Activated T-helper 2 cell treated with anti-CD3 and anti-CD28 coated beads, Interferon-gamma antibody, Interleukin-2, Interleukin-4, amounts not matched to agents 10 μg/mL and 5 μg/mL and 100 μg/mL, durations not matched to agents 14 hours and 24 hours and 36 hours (primary cell): ENCODE data around the gene BTK. TPM values are rescaled to one million over a fixed set of nuclear protein-coding genes. Genes with fewer than 3 reads are reported as not detected.

ENCODE experiments used
- DNase-seq: peaks from one replicate; pipeline ENCODE4 v3.0.0; 2021; ENCODE audit warnings: low spot score
- H3K27ac Mint-ChIP-seq: one replicate; pipeline ENCODE4 v1.8.0; 2021; ENCODE audit warnings: mixed read lengths
- H3K27me3 Mint-ChIP-seq: one replicate; pipeline ENCODE4 v1.8.0; 2021; ENCODE audit warnings: low read depth, mixed read lengths
- H3K36me3 Mint-ChIP-seq: one replicate; pipeline ENCODE4 v1.8.0; 2021; ENCODE audit warnings: low read depth, mixed read lengths
- H3K4me1 Mint-ChIP-seq: one replicate; pipeline ENCODE4 v1.8.0; 2021; ENCODE audit warnings: low read depth, mixed read lengths
- H3K4me3 Mint-ChIP-seq: one replicate; pipeline ENCODE4 v1.8.0; 2021; ENCODE audit warnings: low read depth, mild to moderate bottlenecking, moderate library complexity, mixed read lengths
- H3K9me3 Mint-ChIP-seq: one replicate; pipeline ENCODE4 v1.8.0; 2021; ENCODE audit warnings: mixed read lengths
- intact Hi-C: fragments of 100-400 bp; cut with micrococcal nuclease; formaldehyde crosslinking; loops from one replicate; pipeline ENCODE4 v1.15.1; 2023
- total RNA-seq: library from RNA; stranded (reverse); gene quantifications from 2 replicates; pipeline ENCODE4 v1.2.3, GENCODE V29; 2022

Gene BTK
- total RNA-seq, 1 donor from 2014 or later = 0.11 TPM

DNA sequence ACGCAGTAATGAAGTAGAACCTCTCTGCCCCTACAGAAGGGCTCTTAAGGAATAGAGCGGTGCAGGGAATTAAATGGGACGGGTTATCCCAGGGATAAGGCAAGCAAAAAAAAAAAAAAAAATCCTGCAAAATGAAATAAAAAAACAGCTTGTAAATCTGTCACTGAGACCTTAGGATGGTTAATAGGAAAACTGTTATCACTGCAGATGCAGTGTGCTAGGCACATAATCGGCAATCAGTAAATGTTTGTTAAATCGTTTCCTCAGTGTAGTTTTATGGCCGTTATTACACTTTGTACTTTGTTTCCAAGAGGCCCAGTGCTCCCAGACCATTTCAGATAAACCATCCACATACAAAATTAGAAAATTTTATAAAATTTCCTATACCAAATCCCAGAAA lies 23.1 kb upstream of the BTK start:
- intact Hi-C loops = loop anchor here (2.0 kb wide), 1 partner anchor 22 kb away; no protein-coding TSS in a partner anchor
- no peak for DNase-seq
- Mint-ChIP-seq H3K27me3 (no peaks in the 10 kb centered on the region), H3K9me3 (no peaks in the 10 kb centered on the region), H3K36me3 (peaks cover 26% of the 10 kb centered on the region), H3K4me3 (peak overlapping the region; percentile 99), H3K4me1 (peaks cover 18% of the 10 kb centered on the region), H3K27ac (peak overlapping the region; percentile 94)

DNA sequence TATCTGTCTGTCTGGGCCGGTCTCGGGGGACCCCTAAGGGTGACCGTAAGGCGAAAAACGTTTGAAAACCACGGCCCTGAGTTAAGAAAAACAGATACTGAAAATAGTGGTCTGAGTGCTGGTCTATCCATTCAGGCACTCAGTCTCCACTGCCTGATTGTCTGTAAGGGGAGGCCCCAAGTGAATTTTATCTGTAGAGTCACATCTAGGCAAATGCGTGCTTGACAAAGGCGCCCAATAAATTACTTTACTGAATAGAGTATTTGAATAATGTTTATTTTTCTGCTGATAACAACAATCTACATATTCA lies 22.5 kb upstream of the BTK start:
- H3K27me3 Mint-ChIP-seq = no peaks in the 10 kb centered on the region
- H3K27ac Mint-ChIP-seq = peak overlapping the region; percentile 94
- H3K36me3 Mint-ChIP-seq = peaks cover 29% of the 10 kb centered on the region
- H3K4me3 Mint-ChIP-seq = peak overlapping the region; percentile 99
- H3K9me3 Mint-ChIP-seq = no peaks in the 10 kb centered on the region
- H3K4me1 Mint-ChIP-seq = peaks cover 18% of the 10 kb centered on the region
- DNase-seq = no peak
- intact Hi-C loops = loop anchor here (1.0 to 2.0 kb wide), 3 partner anchors 13 to 22 kb away; no protein-coding TSS in a partner anchor

DNA sequence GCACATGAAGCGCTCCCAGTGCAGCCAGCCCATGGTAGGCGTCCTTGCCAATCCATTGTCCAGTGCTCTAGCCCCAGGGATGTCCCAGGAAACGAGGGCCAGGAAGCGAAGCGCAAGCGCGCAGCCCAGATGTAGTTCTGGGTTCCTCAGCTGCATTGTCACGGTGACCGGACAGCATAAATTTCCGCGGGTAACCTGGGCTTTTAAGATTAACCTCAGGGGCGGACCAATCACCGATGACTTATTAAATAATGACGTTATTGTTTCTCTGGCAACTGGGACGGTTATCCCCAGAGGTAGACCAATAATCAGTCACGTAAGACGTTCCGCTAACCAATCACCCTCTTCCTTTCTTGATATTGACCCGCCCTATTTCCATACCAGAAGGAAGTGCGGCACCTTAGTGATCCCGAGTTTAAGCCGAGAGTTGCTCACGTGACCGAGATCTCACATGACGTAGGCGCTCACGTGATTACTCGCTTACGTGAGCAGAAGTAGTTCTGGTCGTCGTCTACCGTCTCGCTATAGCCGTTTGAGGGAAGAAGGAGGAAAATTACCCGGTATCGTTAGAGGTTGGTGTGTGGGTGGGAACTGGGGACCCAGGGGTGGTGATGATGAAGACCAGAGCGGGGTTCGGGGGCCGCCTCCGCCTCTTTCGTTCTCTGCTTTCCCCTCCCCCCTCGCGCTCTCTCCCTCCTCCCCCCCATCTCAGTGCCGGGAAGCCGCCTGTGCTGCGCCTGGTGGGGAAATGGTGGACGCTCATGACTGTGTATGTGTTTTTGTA lies 21.9 kb upstream of the BTK start, which contains the start of the genes GLA and HNRNPH2:
GLA (minus strand) TSS at position 178 of the 784 bp plus-strand sequence; CDS start at position 156, 22 bp downstream.
HNRNPH2 (plus strand) TSS at position 475 of the 784 bp plus-strand sequence. CDS start 3,767 bp downstream, outside the sequence.
- H3K27ac Mint-ChIP-seq = peak within 1 kb of the TSS; percentile 94
- H3K4me1 Mint-ChIP-seq = peaks cover 16% of the 10 kb centered on the region
- H3K36me3 Mint-ChIP-seq = peaks cover 24% of the 10 kb centered on the region
- DNase-seq = peak; percentile 85
- H3K27me3 Mint-ChIP-seq = no peaks in the 10 kb centered on the region
- intact Hi-C loops = loop anchor here (1.0 to 2.0 kb wide), 4 partner anchors 13 to 60 kb away; partner anchors contain the start of gene TIMM8A
- H3K4me3 Mint-ChIP-seq = peak within 1 kb of the TSS; percentile 99
- no peaks in the 10 kb centered on the region for H3K9me3 Mint-ChIP-seq

GRCh38 chrX:101407167-101407747 lies 21.3 kb upstream of the BTK start:
- peak overlapping the region; percentile 99 for H3K4me3 Mint-ChIP-seq
- peak overlapping the region; percentile 94 for H3K27ac Mint-ChIP-seq
- H3K9me3 Mint-ChIP-seq = no peaks in the 10 kb centered on the region
- intact Hi-C loops = loop anchor here (1.0 kb wide), 1 partner anchor 59 kb away; the partner anchor contains the start of gene TIMM8A
- no peak for DNase-seq
- no peaks in the 10 kb centered on the region for H3K27me3 Mint-ChIP-seq
- H3K36me3 Mint-ChIP-seq = peaks cover 23% of the 10 kb centered on the region
- H3K4me1 Mint-ChIP-seq = peaks cover 15% of the 10 kb centered on the region

DNA sequence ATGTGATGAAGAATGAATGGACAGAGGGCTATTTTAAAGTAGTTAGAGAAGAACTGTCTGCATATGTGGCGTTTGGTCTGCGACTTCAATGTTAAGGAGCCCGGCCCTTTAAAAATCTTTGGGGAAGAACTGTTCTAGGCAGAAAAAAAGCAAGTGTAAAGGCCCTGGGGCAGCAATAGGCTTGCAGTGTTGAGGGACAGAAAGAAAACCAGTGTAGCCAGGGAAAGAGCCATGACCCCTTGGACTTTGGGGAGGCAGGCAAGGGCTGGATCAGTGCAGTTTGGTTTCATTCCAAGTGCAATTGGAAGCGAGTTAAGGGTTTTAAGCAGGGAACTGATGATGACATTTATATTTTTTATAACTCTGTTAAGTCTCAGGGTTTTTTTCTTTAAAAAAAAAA lies 13.8 kb upstream of the BTK start:
- H3K36me3 Mint-ChIP-seq = peaks cover 54% of the 10 kb centered on the region
- peaks cover 2% of the 10 kb centered on the region for H3K4me1 Mint-ChIP-seq
- no peaks in the 10 kb centered on the region for H3K27me3 Mint-ChIP-seq
- no peak overlapping the region for H3K27ac Mint-ChIP-seq
- H3K4me3 Mint-ChIP-seq = no peak overlapping the region
- intact Hi-C loops = no loop called here
- DNase-seq = no peak
- no peaks in the 10 kb centered on the region for H3K9me3 Mint-ChIP-seq

DNA sequence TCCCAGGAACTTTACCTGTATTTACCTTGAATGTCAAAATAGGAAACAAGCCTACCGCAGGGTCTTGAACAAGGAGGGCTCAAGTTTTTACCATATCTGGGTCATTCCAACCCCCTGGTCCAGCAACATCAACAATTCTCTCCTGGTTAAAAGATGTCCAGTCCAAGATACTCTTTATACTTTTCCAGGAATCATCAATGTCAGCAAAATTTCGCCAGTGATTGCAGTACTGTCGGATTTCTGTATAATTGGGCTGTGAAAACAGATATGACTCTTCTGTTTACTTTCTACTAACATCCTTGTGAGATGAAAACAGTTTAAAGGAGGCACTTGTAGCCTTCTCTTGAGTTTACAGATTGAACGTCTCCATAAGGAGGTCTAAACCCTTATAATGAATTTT lies 12.7 kb upstream of the BTK start:
- no peak for DNase-seq
- Mint-ChIP-seq H3K27ac (no peak overlapping the region), H3K4me3 (no peak overlapping the region), H3K4me1 (peaks cover 4% of the 10 kb centered on the region), H3K9me3 (no peaks in the 10 kb centered on the region), H3K36me3 (peaks cover 56% of the 10 kb centered on the region), H3K27me3 (no peaks in the 10 kb centered on the region)
- intact Hi-C loops = no loop called here

- Mint-ChIP-seq H3K4me3 (no peak overlapping the region), H3K27ac (no peak overlapping the region)
- intact Hi-C loops = no loop called here
These were observed 11.8 kb upstream of the BTK start for GRCh38 chrX:101397779-101398178.

DNA sequence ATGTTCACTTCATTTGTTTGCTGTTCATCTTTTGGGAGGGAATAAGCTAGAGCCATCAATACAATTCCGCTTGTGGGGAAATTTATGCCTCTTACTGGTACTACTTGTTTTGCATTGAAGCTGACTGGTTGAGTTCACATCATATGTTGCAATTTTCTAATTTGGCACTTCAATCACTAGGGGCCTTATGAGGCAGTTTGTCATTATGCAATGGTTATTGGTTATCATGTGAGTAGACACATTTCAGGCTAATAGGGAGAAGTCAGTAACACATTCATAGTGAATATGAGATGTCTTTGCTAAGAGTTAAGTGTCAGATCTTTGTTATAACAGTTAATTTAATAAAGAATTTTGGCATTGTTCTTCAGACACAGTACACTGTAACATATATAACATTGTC lies 9.8 kb upstream of the BTK start:
- peaks cover 11% of the 10 kb centered on the region for H3K4me1 Mint-ChIP-seq

More at GRCh38 chrX:101397779-101398178, 11.8 kb upstream of the BTK start:
- Mint-ChIP-seq H3K27me3 (no peaks in the 10 kb centered on the region), H3K36me3 (peaks cover 60% of the 10 kb centered on the region), H3K4me1 (peaks cover 11% of the 10 kb centered on the region), H3K9me3 (no peaks in the 10 kb centered on the region)
- no peak for DNase-seq

DNA sequence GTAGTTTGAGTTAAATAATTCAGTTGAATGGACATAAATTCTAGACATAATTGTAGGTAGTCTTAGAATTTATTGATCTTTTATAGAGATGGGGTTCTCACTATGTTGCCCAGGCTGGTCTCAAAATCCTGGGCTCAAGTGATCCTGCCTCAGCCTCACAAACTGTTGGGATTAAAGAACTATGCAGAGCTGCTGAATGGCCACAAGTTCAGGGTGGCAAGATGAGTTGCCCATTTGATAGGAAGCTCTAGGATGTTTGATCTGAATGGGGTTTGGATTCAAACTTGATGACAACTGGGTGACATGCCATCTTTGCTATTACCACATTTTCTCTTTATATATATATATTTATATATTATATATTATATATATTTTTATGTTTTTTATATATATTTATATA lies 8.4 kb upstream of the BTK start:
- DNase-seq = no peak
- Mint-ChIP-seq H3K4me3 (peak overlapping the region; percentile 37), H3K27me3 (no peaks in the 10 kb centered on the region), H3K36me3 (peaks cover 57% of the 10 kb centered on the region), H3K9me3 (no peaks in the 10 kb centered on the region), H3K4me1 (peaks cover 14% of the 10 kb centered on the region), H3K27ac (no peak overlapping the region)
- intact Hi-C loops = no loop called here

More for the DNA sequence above, 9.8 kb upstream of the BTK start:
- Mint-ChIP-seq H3K27me3 (no peaks in the 10 kb centered on the region), H3K4me3 (no peak overlapping the region), H3K9me3 (no peaks in the 10 kb centered on the region), H3K36me3 (peaks cover 69% of the 10 kb centered on the region), H3K27ac (peak overlapping the region; percentile 38)
- no peak for DNase-seq
- intact Hi-C loops = loop anchor here (1.0 kb wide), 1 partner anchor 13 kb away; the partner anchor contains the start of gene HNRNPH2

DNA sequence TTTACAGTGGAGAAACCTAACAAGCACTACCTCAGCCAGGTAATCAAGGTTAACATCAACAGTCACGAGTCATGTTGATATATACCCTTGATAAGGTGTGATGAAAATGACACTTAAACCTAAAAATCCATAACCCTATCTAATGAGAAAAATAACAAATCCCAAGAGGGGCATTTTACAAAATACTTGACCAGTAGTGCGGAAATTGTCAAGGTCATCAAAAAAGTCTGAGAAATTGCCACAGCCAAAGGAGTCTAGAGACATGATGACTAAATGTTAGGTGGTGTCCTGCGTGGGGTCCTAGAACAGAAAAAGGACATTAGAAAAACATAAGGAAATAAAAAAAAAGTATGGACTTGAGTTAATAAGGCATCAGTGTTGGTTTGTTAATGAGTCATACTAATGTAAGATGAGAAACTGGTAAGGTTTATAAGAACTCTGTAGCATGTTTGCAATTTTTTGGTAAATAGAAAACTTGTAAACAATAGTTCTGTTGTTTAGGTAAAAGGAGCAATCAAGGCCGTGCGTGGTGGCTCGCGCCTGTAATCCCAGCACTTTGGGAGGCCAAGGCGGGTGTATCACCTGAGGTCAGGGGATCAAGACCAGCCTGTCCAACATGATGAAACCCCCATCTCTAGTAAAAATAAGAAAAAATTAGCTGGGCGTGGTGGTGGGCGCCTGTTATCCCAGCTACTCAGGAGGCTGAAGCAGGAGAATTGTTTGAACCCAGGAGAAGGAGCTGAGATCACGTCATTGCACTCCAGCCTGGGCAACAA lies 7.7 kb upstream of the BTK start:
- Mint-ChIP-seq H3K36me3 (peaks cover 55% of the 10 kb centered on the region), H3K4me1 (peaks cover 14% of the 10 kb centered on the region), H3K4me3 (peak overlapping the region; percentile 95), H3K27me3 (no peaks in the 10 kb centered on the region), H3K9me3 (no peaks in the 10 kb centered on the region), H3K27ac (peak overlapping the region; percentile 33)
- intact Hi-C loops = no loop called here
- no peak for DNase-seq

GRCh38 chrX:101391831-101392230 lies 5.8 kb upstream of the BTK start:
- H3K4me1 Mint-ChIP-seq = peaks cover 14% of the 10 kb centered on the region
- intact Hi-C loops = no loop called here
- H3K9me3 Mint-ChIP-seq = no peaks in the 10 kb centered on the region
- H3K27me3 Mint-ChIP-seq = no peaks in the 10 kb centered on the region
- peak overlapping the region; percentile 94 for H3K27ac Mint-ChIP-seq
- peaks cover 50% of the 10 kb centered on the region for H3K36me3 Mint-ChIP-seq
- peak overlapping the region; percentile 95 for H3K4me3 Mint-ChIP-seq
- no peak for DNase-seq

DNA sequence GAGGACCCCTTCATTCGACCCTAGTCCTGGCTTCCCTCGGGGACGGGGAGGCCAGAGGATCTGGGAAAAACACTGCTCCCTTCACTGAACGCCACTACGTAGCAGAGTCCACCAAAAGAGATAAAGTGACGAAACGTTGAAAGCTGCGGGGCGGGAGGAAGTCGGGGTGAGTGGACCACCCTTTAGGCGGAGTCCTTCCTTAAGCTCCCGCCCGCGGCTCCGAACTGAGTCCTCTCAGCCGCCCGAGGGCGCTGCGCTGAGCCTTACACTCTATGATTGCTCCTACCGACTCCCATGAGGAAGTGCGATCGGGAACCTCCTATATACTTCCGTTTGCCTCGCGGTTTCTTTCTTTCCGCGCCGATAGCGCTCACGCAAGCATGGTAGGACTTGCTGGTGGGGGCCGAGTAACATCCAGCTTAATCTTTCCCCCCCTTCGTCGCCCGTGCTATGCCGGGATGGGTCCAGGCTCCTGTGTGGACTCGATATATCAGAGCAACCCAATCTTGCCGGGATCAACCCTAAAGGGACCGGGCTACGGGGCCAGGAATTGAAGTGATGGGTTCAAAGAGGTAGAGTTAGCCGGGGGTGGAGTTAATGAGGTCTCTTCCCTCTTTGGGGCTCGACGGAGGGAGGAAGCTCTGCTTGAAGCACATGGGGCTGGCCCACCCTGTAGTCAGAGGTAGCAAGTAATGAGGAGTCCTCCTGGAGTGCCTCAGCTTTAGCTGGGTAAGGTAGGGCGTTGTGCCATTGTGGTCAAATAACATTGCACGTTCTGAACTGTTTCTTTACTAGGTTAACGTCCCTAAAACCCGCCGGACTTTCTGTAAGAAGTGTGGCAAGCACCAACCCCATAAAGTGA lies 4.9 kb upstream of the BTK start, which contains the start of gene RPL36A:
RPL36A (plus strand) TSS at position 348 of the 862 bp plus-strand sequence; CDS start at position 381, 33 bp downstream.
- Mint-ChIP-seq H3K4me3 (peak within 1 kb of the TSS; percentile 95), H3K27me3 (no peaks in the 10 kb centered on the region), H3K4me1 (peaks cover 18% of the 10 kb centered on the region), H3K27ac (peak within 1 kb of the TSS; percentile 94), H3K36me3 (peaks cover 44% of the 10 kb centered on the region), H3K9me3 (no peaks in the 10 kb centered on the region)
- DNase-seq = peak; percentile 71
- intact Hi-C loops = loop anchor here (1.0 kb wide), 2 partner anchors 17 to 43 kb away; partner anchors contain the start of genes HNRNPH2 and TIMM8A
